Glutamatergic neuron (in vitro differentiated cells): ENCODE data around the gene TMEM179. TPM values are rescaled to one million over a fixed set of nuclear protein-coding genes. Genes with fewer than 3 reads are reported as not detected.

Source experiments
- DNase-seq: peaks from one replicate; pipeline ENCODE4 v3.0.0; 2022
- H3K27ac Mint-ChIP-seq: one replicate; pipeline ENCODE4 v1.8.0; 2020; ENCODE audit warnings: mild to moderate bottlenecking, mixed read lengths, inconsistent platforms; ENCODE audit not compliant: unreplicated experiment
- H3K27me3 Mint-ChIP-seq: one replicate; pipeline ENCODE4 v1.8.0; 2020; ENCODE audit warnings: mild to moderate bottlenecking, moderate library complexity, mixed read lengths, inconsistent platforms; ENCODE audit not compliant: unreplicated experiment
- H3K36me3 Mint-ChIP-seq: one replicate; pipeline ENCODE4 v1.8.0; 2020; ENCODE audit warnings: mild to moderate bottlenecking, mixed read lengths, inconsistent platforms; ENCODE audit not compliant: unreplicated experiment
- H3K4me1 Mint-ChIP-seq: one replicate; pipeline ENCODE4 v1.8.0; 2020; ENCODE audit warnings: mild to moderate bottlenecking, low read depth, mixed read lengths, inconsistent platforms; ENCODE audit not compliant: unreplicated experiment
- H3K4me3 Mint-ChIP-seq: one replicate; pipeline ENCODE4 v1.8.0; 2020; ENCODE audit warnings: mild to moderate bottlenecking, mixed read lengths, inconsistent platforms; ENCODE audit not compliant: unreplicated experiment
- H3K9me3 Mint-ChIP-seq: one replicate; pipeline ENCODE4 v1.8.0; 2020; ENCODE audit warnings: mild to moderate bottlenecking, moderate library complexity, mixed read lengths, inconsistent platforms; ENCODE audit not compliant: unreplicated experiment
- CTCF ChIP-seq: fragments of 200-600 bp; sonication (generic); IDR thresholded peaks from one replicate; pipeline ENCODE4 v1.5.0; 2021; ENCODE audit not compliant: partially characterized antibody, unreplicated experiment
- total RNA-seq: library from RNA; stranded (reverse); fragmentation: NEBNext Ultra II Directional; extraction: Animal tissue kit (Norgen Biotek cat#: 25700); gene quantifications from one replicate; pipeline ENCODE4 v1.2.1, GENCODE V29; 2021; ENCODE audit not compliant: unreplicated experiment

TMEM179 gene
- total RNA-seq, 1 donor from 2014 or later = 28.8 TPM

GRCh38 chr14:104610749-104611310, 6.3 kb upstream of the TMEM179 start:
- DNase-seq = no peak
- peaks cover 5% of the 10 kb centered on the region for H3K27me3 Mint-ChIP-seq
- no peaks in the 10 kb centered on the region for H3K4me1 Mint-ChIP-seq
- H3K4me3 Mint-ChIP-seq = no peak overlapping the region
- no peak for TF ChIP-seq CTCF
- peaks cover 3% of the 10 kb centered on the region for H3K9me3 Mint-ChIP-seq
- H3K36me3 Mint-ChIP-seq = peaks cover 4% of the 10 kb centered on the region
- no peak overlapping the region for H3K27ac Mint-ChIP-seq

GRCh38 chr14:104609666-104610065, 5.1 kb upstream of the TMEM179 start:
- Mint-ChIP-seq H3K4me3 (no peak overlapping the region), H3K36me3 (peaks cover 4% of the 10 kb centered on the region), H3K27me3 (peaks cover 11% of the 10 kb centered on the region), H3K27ac (no peak overlapping the region), H3K4me1 (no peaks in the 10 kb centered on the region), H3K9me3 (peaks cover 8% of the 10 kb centered on the region)
- no peak for TF ChIP-seq CTCF
- no peak for DNase-seq

GRCh38 chr14:104603711-104604401, 716 bp downstream of the TMEM179 start:
- no peak for TF ChIP-seq CTCF
- Mint-ChIP-seq H3K9me3 (peaks cover 10% of the 10 kb centered on the region), H3K36me3 (peaks cover 9% of the 10 kb centered on the region), H3K27ac (peak overlapping the region; percentile 74), H3K4me1 (peaks cover 3% of the 10 kb centered on the region), H3K27me3 (peaks cover 28% of the 10 kb centered on the region), H3K4me3 (peak overlapping the region; percentile 87)
- DNase-seq = peak; percentile 64

GRCh38 chr14:104602933-104603325, 1.6 kb downstream of the TMEM179 start:
- Mint-ChIP-seq H3K27ac (no peak overlapping the region), H3K9me3 (peaks cover 10% of the 10 kb centered on the region), H3K36me3 (peaks cover 9% of the 10 kb centered on the region), H3K4me1 (peaks cover 3% of the 10 kb centered on the region), H3K27me3 (peaks cover 28% of the 10 kb centered on the region), H3K4me3 (no peak overlapping the region)
- no peak for DNase-seq
- no peak for TF ChIP-seq CTCF

GRCh38 chr14:104602315-104602932, 2.1 kb downstream of the TMEM179 start:
- Mint-ChIP-seq H3K27ac (no peak overlapping the region), H3K36me3 (peaks cover 9% of the 10 kb centered on the region)

More at GRCh38 chr14:104602315-104602932, 2.1 kb downstream of the TMEM179 start:
- DNase-seq = no peak
- peaks cover 10% of the 10 kb centered on the region for H3K9me3 Mint-ChIP-seq
- H3K27me3 Mint-ChIP-seq = peaks cover 25% of the 10 kb centered on the region
- no peak overlapping the region for H3K4me3 Mint-ChIP-seq
- TF ChIP-seq CTCF = no peak
- peaks cover 3% of the 10 kb centered on the region for H3K4me1 Mint-ChIP-seq
